GM13976 (cell line): ENCODE data around the gene GLO1.
A peak's percentile ranks its signal among the peaks of the same experiment; 100 is the strongest.

Source experiments
- DNase-seq: peaks from one replicate; pipeline ENCODE4 v3.0.0; 2012; ENCODE audit warnings: low spot score
- in situ Hi-C: fragments of 300-500 bp; cut with MboI; formaldehyde crosslinking; loops from one replicate; pipeline ENCODE4 v1.12.0; 2022; ENCODE audit warnings: low sequenced_read_pairs, mixed read lengths, inconsistent platforms; ENCODE audit not compliant: unreplicated experiment
- TF ChIP-seq, protein P1 (sequence below): IDR thresholded peaks from 2 replicates; pipeline ENCODE4 v1.5.1; 2012; ENCODE audit warnings: borderline replicate concordance, mild to moderate bottlenecking; ENCODE audit not compliant: insufficient read depth; ENCODE audit errors: extremely low read depth, missing control alignments, control extremely low read depth

The GLO1 gene

DNA sequence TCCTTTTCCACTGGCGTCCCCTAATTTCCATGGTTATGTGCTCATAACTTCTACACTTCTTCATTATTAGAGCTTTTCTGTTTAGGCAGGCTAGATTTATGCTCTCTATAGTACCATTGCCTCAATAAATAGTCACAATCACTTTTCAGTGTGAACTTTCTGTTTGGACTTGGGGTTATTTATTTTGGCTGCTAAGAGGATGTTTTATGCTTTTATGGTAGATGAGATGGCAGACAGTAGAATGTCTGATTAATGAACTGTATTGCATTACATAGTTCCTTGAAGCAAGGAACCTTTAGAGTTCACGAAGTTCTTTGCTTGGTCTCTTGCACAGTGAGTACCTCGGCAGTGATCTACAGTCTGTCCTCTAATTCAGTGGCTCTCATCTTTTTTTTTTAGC is 19.1 kb upstream of the GLO1 start:
- in situ Hi-C loops: no loop called here
- no peak for DNase-seq
- TF ChIP-seq, protein P1, sequence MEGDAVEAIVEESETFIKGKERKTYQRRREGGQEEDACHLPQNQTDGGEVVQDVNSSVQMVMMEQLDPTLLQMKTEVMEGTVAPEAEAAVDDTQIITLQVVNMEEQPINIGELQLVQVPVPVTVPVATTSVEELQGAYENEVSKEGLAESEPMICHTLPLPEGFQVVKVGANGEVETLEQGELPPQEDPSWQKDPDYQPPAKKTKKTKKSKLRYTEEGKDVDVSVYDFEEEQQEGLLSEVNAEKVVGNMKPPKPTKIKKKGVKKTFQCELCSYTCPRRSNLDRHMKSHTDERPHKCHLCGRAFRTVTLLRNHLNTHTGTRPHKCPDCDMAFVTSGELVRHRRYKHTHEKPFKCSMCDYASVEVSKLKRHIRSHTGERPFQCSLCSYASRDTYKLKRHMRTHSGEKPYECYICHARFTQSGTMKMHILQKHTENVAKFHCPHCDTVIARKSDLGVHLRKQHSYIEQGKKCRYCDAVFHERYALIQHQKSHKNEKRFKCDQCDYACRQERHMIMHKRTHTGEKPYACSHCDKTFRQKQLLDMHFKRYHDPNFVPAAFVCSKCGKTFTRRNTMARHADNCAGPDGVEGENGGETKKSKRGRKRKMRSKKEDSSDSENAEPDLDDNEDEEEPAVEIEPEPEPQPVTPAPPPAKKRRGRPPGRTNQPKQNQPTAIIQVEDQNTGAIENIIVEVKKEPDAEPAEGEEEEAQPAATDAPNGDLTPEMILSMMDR: no peak

DNA sequence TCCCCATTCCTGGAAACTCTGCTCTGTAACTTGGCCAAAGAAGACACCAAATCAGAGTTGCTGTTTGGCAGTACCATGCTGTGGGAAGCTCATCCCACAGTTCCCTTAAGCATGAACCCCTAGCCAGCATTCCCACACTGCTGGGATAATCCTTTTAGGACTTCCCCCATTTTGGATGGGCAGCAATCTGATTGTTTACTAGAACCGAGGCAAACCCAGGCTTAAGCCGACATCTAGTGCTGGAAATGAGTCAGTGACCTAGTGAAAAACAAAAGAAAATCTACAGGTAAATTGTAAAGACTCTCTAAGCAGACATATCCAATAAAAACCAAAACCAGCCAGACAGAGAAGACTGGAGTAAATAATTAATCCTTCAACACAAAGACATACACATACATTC is 17.4 kb upstream of the GLO1 start:
- TF ChIP-seq, protein P1: no peak
- in situ Hi-C loops: no loop called here
- no peak for DNase-seq

DNA sequence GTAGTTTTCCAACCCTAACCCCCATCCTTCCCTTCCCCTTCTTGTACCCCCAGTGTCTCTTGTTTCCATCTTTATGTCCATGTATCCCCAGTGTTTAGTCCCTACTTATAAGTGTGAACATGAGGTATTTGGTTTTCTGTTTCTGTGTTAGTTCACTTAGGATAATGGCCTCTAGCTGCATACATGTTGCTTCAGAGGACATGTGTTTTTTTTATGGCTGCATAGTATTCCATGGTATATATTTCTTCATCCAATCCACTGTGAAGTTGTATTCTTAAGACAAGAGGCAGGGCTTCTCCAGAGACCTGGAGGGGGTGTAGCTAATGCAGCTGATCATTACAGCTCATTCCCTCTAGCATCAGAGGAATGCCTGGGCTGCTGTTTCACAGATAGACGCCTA is 16.4 kb upstream of the GLO1 start:
- in situ Hi-C loops: no loop called here
- TF ChIP-seq, protein P1: no peak
- DNase-seq: no peak

DNA sequence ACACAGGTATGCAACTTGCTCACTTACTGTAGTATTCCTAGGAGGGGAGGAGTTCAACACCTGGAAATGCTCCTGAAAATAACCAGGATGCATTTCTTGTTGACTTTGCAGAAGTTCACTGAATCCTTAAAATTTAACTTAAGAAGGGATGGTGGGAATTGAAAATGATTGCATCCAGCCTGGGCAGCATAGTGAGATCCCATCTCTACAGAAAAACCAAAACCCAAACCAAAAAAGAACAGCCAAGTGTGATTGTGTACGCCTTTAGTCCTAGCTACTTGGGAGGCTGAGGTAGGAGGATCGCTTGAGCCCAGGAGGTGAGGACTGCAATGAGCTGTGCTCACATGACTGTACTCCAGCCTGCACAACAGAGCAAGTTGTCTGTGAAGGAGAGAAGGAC is 13.9 kb upstream of the GLO1 start:
- in situ Hi-C loops: no loop called here
- DNase-seq: no peak
- TF ChIP-seq, protein P1: no peak

DNA sequence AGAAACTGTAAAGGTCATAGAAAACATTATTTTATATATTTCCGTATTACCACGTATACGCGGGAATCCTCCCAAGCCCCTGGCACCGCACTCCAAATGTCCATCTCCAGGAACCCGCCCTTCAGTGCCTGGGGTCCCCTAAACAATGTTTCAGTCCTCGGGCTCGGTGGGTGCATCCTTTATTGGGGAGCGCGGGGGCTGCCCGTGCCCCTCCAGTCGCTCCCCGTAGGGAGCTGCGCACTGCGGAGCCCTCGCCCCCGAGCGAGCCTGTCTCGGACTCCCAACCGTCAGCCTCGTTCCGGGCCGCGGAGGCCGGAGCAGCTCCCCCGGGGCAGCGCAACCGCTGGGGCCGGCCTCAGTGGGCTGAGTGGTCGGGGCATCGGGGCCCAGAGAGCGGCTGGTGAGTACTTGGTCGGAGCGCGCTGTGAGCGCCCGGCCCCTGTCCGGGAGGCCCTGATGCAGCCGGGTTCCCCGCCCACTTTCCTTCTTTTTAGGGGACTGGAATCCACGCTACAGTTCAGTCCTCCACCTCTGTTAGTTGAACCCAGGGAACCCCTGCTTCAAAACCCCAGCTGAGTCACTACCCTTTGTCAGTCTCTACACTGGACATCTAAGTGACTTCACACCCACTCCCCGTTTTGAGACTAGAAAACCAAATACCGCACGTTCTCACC is 12.2 kb upstream of the GLO1 start, which contains the start of gene DNAH8:
DNAH8 (plus strand) TSS at position 296 of the 674 bp plus-strand sequence. CDS start 7,499 bp downstream, outside the sequence.
- TF ChIP-seq, protein P1: no peak
- peak; percentile 40 for DNase-seq
- in situ Hi-C loops: no loop called here

DNA sequence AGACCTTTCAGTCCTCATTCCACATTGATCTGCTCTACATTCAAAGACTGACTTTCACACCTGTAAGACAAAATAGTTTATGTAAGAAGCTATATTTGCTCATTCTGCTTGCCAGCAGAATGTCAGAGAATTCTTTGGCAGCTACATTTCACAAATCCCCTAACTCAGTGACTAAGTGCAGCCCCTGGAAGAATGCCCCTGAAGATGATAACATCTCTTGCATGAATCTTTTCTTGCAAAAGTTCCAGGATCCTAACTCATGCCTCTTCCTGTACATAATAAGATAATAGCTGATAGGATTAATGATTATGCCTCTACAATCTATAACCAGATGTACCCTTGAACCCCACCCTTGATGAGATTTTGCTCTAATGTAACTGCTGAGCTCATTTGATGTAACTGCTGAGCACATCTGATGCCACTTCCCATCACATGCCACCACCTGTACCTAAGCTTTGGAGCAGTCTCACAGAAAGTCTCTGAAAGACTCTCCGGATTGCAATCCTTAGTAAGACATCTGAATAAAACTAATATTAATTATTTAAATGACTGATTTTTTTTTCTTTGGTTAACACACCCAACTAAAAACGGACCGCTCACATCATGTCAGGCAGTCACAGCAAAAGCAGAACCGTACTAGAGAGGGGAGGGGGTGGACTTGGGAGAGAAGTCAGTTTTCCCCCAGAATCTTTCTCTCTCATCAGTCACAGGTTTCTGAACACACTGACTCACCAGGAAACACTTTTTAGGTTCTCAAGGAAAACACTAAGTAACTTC is 11.5 kb upstream of the GLO1 start:
- in situ Hi-C loops: no loop called here
- TF ChIP-seq, protein P1: no peak
- DNase-seq: peak; percentile 34
